ENCODE data around the gene INPP5J. TPM values are rescaled to one million over a fixed set of nuclear protein-coding genes. Genes with fewer than 3 reads are reported as not detected.
"Not testable (repeated sequence)": the region's sequence is repeated elsewhere in the genome, so short reads cannot be mapped to it uniquely, and the experiment has no call there.

The INPP5J gene
- total RNA-seq, 1 experiment from 2014 or later, result 0.06 TPM

GRCh38 chr22:31143537-31143936 lies 20.8 kb downstream of the INPP5J start:
- DNase-seq (ENCODE audit: low read depth), result no peak

- DNase-seq (ENCODE audit: low read depth), result no peak
Measured at GRCh38 chr22:31144223-31144622, 21.5 kb downstream of the INPP5J start.

- no peak for DNase-seq (ENCODE audit: low read depth)
Measured at GRCh38 chr22:31148488-31148887, 25.7 kb downstream of the INPP5J start.

GRCh38 chr22:31148953-31149627 lies 26.3 kb downstream of the INPP5J start:
- DNase-seq (ENCODE audit: low read depth), result peak; percentile 59

DNA sequence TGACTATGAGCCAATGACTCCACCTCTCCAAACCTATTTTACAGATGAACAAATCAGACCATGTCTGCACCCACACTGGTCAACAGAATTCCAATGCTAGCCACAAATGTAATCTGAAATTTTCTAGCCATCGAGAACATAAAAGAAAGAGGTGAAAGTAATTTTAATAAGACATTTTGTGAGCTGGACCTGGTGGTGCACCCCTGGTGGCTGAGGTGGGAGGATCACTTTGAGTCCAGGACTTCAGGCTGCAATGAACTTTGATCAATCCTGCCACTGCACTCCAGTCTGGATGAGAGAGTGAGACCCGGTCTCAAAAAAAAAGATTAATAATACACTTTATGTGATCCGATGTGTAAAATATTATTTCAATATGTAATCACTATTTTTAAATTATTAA lies 27.8 kb downstream of the INPP5J start:
- no peak for DNase-seq (ENCODE audit: low read depth)

- DNase-seq (ENCODE audit: low read depth), result no peak
Measured at GRCh38 chr22:31151872-31152271, 29.1 kb downstream of the INPP5J start.

GRCh38 chr22:31153357-31153756 lies 30.6 kb downstream of the INPP5J start:
- DNase-seq (ENCODE audit: low read depth), result no peak

DNA sequence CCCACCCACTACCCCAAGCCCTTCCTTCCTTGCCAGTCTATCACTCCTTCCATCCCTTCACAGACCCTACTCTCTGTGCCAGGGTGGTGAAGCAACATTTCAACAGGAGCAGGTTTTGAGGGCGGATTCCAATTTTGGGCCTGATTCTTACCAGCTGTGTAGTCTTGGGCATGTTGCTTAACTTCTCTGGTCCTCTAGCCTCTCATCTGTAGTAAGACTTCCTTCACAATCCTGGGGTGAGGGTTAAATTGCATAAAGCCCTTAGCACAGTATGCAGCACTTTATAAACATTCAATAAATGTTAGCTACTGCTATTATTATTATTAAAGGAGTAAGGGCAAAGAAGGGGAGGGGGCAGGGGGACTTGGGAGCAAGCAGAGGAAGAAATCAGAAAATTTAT lies 32.2 kb downstream of the INPP5J start:
- no peak for DNase-seq (ENCODE audit: low read depth)

DNA sequence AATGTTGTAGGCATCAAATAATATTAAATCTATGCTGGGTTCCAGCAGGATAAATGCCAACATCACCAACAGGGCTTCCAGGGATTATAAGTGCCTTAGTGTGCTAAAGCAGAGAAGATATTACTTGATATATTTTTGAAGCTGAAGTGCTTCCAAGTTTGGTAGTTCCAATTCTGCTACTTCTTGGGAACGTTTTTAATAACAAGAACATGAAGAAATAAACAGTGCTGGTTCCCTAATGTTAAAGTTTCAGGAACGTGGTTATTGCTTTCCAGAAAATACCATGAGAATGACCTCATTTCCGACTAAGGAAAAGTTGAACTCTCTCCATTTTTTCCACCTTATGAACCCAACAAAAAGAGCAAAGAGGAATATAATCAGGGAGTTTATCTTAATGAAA lies 32.7 kb downstream of the INPP5J start:
- no peak for DNase-seq (ENCODE audit: low read depth)

GRCh38 chr22:31160328-31160978 lies 37.7 kb downstream of the INPP5J start:
- DNase-seq (ENCODE audit: low read depth), result no peak

DNA sequence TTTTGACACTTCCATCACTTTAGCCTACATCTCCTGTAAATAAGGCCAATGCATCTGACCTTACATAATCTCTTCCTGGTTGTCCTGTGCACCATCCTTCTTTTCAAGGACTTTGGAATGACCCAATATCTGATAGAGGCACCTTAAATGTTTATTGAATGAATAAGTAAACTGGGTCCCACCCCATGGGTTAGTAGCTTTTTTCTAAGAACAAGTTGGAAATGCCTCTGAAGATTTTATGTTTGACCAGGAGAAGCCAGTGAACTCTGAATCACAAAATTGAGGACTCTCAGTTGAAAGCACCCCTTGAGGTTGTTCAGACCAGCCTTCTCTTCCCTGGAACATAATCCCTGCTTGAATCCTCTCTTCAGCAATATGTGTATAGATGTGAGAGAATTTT lies 38.6 kb downstream of the INPP5J start:
- DNase-seq (ENCODE audit: low read depth), result no peak

GRCh38 chr22:31162015-31162765 lies 39.4 kb downstream of the INPP5J start:
- DNase-seq (ENCODE audit: low read depth), result no peak

DNA sequence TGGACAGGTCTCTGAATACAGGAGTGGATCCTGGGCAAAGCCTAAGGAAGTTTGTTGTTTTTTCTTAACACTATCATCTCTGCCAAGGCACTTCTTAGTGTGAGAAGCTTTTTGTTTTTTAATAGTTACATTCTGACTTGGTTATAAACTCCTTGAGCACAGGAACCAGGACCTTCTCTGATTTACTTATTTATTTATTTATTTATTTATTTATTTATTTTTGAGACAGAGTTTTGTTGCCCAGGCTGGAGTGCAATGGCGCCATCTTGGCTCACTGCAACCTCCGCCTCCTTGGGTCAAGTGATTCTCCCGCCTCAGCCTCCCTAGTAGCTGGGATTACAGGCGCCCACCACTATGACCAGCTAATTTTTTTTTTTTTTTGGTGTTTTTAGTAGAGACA lies 48.2 kb downstream of the INPP5J start:
- DNase-seq (ENCODE audit: low read depth), result no peak

DNA sequence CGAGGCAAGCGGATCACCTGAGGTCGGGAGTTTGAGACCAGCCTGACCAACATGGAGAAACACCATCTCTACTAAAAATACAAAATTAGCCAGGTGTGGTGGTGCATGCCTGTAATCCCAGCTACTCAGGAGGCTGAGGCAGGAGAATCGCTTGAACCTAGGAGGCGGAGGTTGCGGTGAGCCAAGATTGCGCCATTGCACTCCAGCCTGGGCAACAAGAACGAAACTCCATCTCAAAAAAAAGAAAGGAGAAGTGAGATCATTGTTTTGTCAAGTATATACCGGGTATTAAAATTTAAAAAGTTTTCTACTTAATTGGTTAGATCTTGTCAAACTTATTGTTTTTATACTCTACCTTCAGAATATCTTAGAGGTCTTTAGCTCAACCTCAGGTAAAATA lies 49.0 kb downstream of the INPP5J start:
- DNase-seq (ENCODE audit: low read depth), result not testable (repeated sequence)

DNA sequence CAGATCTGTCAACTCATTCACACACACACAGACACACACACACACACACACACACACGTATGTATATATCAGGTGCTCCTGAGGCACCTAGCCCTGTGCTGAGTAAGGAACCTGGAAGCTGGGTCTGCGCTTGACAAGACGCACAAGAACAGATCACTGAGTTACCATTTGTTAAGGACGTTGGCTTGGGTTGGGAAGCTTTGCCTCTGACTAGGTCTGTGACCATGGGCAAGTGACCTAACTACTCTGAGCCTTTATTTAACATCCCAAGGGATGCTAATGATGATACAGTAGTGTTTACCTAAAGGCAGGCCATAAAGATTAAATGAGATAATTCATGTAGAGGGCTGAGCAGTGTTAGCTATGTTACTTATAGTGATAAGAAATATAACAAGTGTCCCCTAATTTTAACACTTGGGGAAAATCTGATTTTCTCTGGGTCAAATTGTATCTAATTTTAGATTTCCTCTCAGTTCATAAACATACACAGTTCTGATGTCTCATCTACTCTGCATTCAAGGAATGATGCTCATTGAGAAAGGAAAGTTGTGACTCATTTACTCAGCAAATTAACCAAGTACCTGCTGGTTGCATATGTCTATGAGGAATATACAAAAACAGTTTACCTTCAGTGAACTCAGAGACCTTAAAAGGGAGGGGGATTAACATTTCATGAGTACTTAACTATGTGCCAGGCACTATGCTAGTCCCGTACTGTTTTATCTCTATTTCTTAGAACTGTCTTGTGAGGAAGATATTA lies 50.8 kb downstream of the INPP5J start:
- DNase-seq (ENCODE audit: low read depth), result peak; percentile 85

- DNase-seq (ENCODE audit: low read depth), result no peak
Measured at GRCh38 chr22:31176923-31177322, 54.2 kb downstream of the INPP5J start.

GRCh38 chr22:31177420-31178162 lies 54.8 kb downstream of the INPP5J start:
- DNase-seq (ENCODE audit: low read depth), result peak; percentile 84

DNA sequence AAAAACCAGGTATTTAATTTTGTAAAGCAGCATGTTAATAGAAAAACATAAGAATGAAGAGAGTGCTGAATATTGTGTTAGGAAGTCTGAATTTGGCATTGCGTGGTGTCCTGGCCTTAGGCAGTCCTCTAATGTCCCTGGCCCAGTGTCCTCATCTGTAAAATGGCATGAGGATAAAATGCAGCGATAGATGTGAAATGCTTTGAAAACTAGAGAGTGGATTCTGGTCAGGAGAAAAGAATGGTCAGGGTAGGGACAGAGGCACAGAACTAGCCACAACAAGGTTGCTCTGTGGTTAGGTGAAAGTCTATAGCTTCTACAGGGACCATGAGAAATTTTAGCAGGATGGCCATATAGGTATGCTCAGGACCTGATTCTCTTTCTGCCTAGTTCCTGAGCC lies 56.1 kb downstream of the INPP5J start:
- DNase-seq (ENCODE audit: low read depth), result no peak

DNA sequence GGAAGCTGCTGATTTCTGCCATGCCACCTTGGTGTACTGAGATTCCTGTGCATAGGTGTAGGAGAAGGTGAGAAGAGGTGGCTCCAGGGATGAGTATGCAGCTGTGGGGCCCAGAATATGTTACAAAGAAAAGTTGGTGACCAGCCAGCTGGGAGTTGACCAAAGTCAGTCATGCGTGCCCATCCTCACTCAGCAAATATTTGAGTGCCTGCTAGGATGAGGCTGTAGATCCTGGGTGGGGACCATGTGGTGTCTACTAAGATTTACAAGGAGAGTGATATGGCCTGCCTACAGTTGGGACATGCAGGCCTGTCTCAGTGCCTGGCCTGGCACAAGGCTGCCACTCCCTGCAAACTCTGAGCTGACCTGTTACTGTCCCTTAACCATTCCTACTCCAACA lies 56.6 kb downstream of the INPP5J start:
- DNase-seq (ENCODE audit: low read depth), result no peak

DNA sequence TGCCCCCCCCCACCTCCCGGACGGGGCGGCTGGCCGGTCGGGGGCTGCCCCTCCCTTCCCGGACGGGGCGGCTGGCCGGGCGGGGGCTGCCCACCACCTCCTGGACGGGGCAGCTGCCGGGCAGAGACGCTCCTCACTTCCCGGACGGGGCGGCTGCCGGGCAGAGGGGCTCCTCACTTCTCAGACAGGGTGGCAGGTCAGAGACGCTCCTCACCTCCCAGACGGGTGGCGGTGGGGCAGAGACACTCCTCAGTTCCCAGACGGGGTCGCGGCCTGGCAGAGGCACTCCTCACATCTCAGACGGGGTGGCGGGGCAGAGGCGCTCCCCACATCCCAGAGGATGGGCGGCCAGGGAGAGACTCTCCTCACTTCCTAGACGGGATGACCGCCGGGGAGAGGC lies 61.2 kb downstream of the INPP5J start:
- DNase-seq (ENCODE audit: low read depth), result no peak

Measured in LHCN-M2 (cell line).